Calu3 (cell line): ENCODE data around the gene POLR2H. TPM values are rescaled to one million over a fixed set of nuclear protein-coding genes. Genes with fewer than 3 reads are reported as not detected.
A peak's percentile ranks its signal among the peaks of the same experiment; 100 is the strongest.

Experiments
- BruUV-seq: library from RNA; stranded (reverse); fragments of 400-500 nt; replicated peaks from 2 replicates; lab custom pipeline; 2021; lab: Mats Ljungman, UMichigan
- CTCF ChIA-PET: fragments of 300-600 bp; sonication (Branson Sonifier 250); formaldehyde crosslinking; loops from one replicate; lab custom pipeline; 2022; ENCODE audit warnings: antibody characterized with exemption; lab: Charles Lee
- DNase-seq: peaks from one replicate; pipeline ENCODE4 v3.0.0; 2022
- H3K27ac Mint-ChIP-seq: one replicate; pipeline ENCODE4 v1.8.0; 2022; ENCODE audit warnings: mixed read lengths; ENCODE audit not compliant: unreplicated experiment
- H3K27me3 Mint-ChIP-seq: one replicate; pipeline ENCODE4 v1.8.0; 2022; ENCODE audit warnings: mixed read lengths; ENCODE audit not compliant: unreplicated experiment
- H3K36me3 Mint-ChIP-seq: one replicate; pipeline ENCODE4 v1.8.0; 2022; ENCODE audit warnings: mild to moderate bottlenecking, moderate library complexity, mixed read lengths; ENCODE audit not compliant: insufficient read depth, unreplicated experiment
- H3K4me1 Mint-ChIP-seq: one replicate; pipeline ENCODE4 v1.8.0; 2022; ENCODE audit warnings: mild to moderate bottlenecking, low read depth, mixed read lengths; ENCODE audit not compliant: unreplicated experiment
- H3K4me3 Mint-ChIP-seq: one replicate; pipeline ENCODE4 v1.8.0; 2022; ENCODE audit warnings: mild to moderate bottlenecking, low read depth, moderate library complexity, mixed read lengths; ENCODE audit not compliant: unreplicated experiment
- H3K9me3 Mint-ChIP-seq: one replicate; pipeline ENCODE4 v1.8.0; 2022; ENCODE audit warnings: low read depth, mixed read lengths; ENCODE audit not compliant: unreplicated experiment
- intact Hi-C: fragments of 100-400 bp; cut with micrococcal nuclease; formaldehyde crosslinking; loops from one replicate; pipeline ENCODE4 v1.10.0; 2022; ENCODE audit not compliant: unreplicated experiment
- total RNA-seq: library from RNA; stranded (reverse); gene quantifications from 2 replicates; pipeline ENCODE4 v1.2.3, GENCODE V29; 2022
- TF ChIP-seq, protein P1 (sequence below): fragments of 200-600 bp; IDR thresholded peaks from one replicate; pipeline ENCODE4 v1.8.0; 2022; ENCODE audit warnings: antibody characterized with exemption; ENCODE audit not compliant: unreplicated experiment

Gene POLR2H
- total RNA-seq, 1 experiment from 2014 or later: 128 TPM

DNA sequence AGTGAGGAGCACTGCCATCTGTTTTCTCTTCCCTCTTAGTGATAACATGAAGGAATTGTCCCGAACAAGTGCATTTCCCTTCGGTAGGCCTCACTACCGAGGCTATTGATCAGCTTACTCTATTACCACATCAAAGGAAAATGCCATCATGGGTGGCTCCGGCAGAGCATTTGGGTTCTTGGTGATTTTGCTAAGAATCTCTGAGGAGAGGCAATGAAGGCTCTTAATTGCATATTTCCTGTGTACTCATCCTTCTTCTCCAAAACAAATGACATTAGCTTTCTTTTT is 53.6 kb downstream of the POLR2H start:
- intact Hi-C loops: no loop called here
- no peaks in the 10 kb centered on the region for H3K36me3 Mint-ChIP-seq
- H3K27ac Mint-ChIP-seq: no peak overlapping the region

GRCh38 chr3:184417619-184418327 is 56.3 kb downstream of the POLR2H start:
- Mint-ChIP-seq H3K36me3 (no peaks in the 10 kb centered on the region), H3K4me3 (no peak overlapping the region), H3K9me3 (no peaks in the 10 kb centered on the region), H3K27me3 (peaks cover 6% of the 10 kb centered on the region), H3K27ac (no peak overlapping the region), H3K4me1 (no peaks in the 10 kb centered on the region)
- CTCF ChIA-PET: interaction anchor here (0.6 to 1.5 kb wide), 6 partner anchors 19 to 97 kb away, joined by 3 to 20 read pairs (median 4); no protein-coding TSS in a partner anchor
- intact Hi-C loops: loop anchor here (1.0 kb wide), 2 partner anchors 51 to 96 kb away; no protein-coding TSS in a partner anchor
- DNase-seq: peak; percentile 87
- BruUV-seq: no TSS peak
- TF ChIP-seq, protein P1, sequence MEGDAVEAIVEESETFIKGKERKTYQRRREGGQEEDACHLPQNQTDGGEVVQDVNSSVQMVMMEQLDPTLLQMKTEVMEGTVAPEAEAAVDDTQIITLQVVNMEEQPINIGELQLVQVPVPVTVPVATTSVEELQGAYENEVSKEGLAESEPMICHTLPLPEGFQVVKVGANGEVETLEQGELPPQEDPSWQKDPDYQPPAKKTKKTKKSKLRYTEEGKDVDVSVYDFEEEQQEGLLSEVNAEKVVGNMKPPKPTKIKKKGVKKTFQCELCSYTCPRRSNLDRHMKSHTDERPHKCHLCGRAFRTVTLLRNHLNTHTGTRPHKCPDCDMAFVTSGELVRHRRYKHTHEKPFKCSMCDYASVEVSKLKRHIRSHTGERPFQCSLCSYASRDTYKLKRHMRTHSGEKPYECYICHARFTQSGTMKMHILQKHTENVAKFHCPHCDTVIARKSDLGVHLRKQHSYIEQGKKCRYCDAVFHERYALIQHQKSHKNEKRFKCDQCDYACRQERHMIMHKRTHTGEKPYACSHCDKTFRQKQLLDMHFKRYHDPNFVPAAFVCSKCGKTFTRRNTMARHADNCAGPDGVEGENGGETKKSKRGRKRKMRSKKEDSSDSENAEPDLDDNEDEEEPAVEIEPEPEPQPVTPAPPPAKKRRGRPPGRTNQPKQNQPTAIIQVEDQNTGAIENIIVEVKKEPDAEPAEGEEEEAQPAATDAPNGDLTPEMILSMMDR: peak; percentile 100

More for the DNA sequence above, 53.6 kb downstream of the POLR2H start:
- CTCF ChIA-PET: interaction anchor here (0.6 to 1.1 kb wide), 3 partner anchors 16 to 44 kb away, joined by 6 to 7 read pairs (median 6); no protein-coding TSS in a partner anchor
- Mint-ChIP-seq H3K27me3 (peaks cover 22% of the 10 kb centered on the region), H3K4me1 (no peaks in the 10 kb centered on the region), H3K4me3 (no peak overlapping the region), H3K9me3 (no peaks in the 10 kb centered on the region)
- TF ChIP-seq, protein P1: no peak
- no TSS peak for BruUV-seq
- DNase-seq: no peak

Other genes with a start within 250 kb of the POLR2H start
- gene EIF2B5, start 226.4 kb upstream of the POLR2H start, total RNA-seq: 79.6 and 87.9 TPM in 2 replicates
- 105 and 106 TPM in 2 replicates for gene DVL3, start 206.3 kb upstream of the POLR2H start, total RNA-seq
- 394 and 401 TPM in 2 replicates for gene AP2M1, start 186.9 kb upstream of the POLR2H start, total RNA-seq
- 114 and 116 TPM in 2 replicates for gene ABCF3, start 175.5 kb upstream of the POLR2H start, total RNA-seq
- gene VWA5B2, start 132.1 kb upstream of the POLR2H start, total RNA-seq: 0.54 and 0.90 TPM in 2 replicates
- gene ALG3, start 112.7 kb upstream of the POLR2H start, total RNA-seq: 131 and 140 TPM in 2 replicates
- 11.2 and 11.6 TPM in 2 replicates for gene EEF1AKMT4, start 112.0 kb upstream of the POLR2H start, total RNA-seq
- 3.3 and 3.6 TPM in 2 replicates for gene CAMK2N2, start 100.2 kb upstream of the POLR2H start, total RNA-seq
- gene ECE2, start 85.7 kb upstream of the POLR2H start, total RNA-seq: not detected in 2 replicates
- 513 and 530 TPM in 2 replicates for gene PSMD2, start 62.5 kb upstream of the POLR2H start, total RNA-seq
- gene EIF4G1, start 47.1 kb upstream of the POLR2H start, total RNA-seq: 662 and 673 TPM in 2 replicates
- 24.4 and 29.2 TPM in 2 replicates for gene FAM131A, start 24.1 kb upstream of the POLR2H start, total RNA-seq
- gene CLCN2, start 105 bp upstream of the POLR2H start, total RNA-seq: 22.9 and 25.3 TPM in 2 replicates
- gene THPO, start 16.5 kb downstream of the POLR2H start, total RNA-seq: not detected in 2 replicates
- not detected in 2 replicates for gene CHRD, start 18.3 kb downstream of the POLR2H start, total RNA-seq
- gene EPHB3, start 200.1 kb downstream of the POLR2H start, total RNA-seq: 2.5 and 2.8 TPM in 2 replicates